Brain microvascular endothelial cell (primary cell): ENCODE measurements around the gene NRXN2.

Experiments used
- DNase-seq: peaks from one replicate; pipeline ENCODE4 v3.0.0-alpha.2; 2020
- H3K27ac ChIP-seq: fragments of 250-450 bp; sonication (Bioruptor Pico); 2 replicates; pipeline ENCODE4 v1.5.1; 2020; ENCODE audit warnings: mild to moderate bottlenecking, moderate library complexity
- H3K27me3 ChIP-seq: fragments of 250-450 bp; sonication (Bioruptor Pico); replicated peaks from 2 replicates; pipeline ENCODE4 v1.5.1; 2020; ENCODE audit warnings: mild to moderate bottlenecking
- H3K36me3 ChIP-seq: fragments of 250-450 bp; sonication (Bioruptor Pico); replicated peaks from 2 replicates; pipeline ENCODE4 v1.5.1; 2020; ENCODE audit warnings: mild to moderate bottlenecking
- H3K4me3 ChIP-seq: 2 replicates; pipeline ENCODE4 v1.5.1; 2011; ENCODE audit warnings: low read depth, mild to moderate bottlenecking, control low read depth, low read length, moderate library complexity
- CTCF ChIP-seq: IDR thresholded peaks from 2 replicates; pipeline ENCODE4 v1.5.1; 2011; ENCODE audit warnings: low read depth, mild to moderate bottlenecking, moderate library complexity, low read length, control low read depth, inconsistent platforms; ENCODE audit errors: missing control alignments
- in situ Hi-C: cut with HindIII; loops from 2 replicates; pipeline ENCODE4 v1.10.0; 2017; ENCODE audit warnings: low sequenced_read_pairs, low pct_ligation_motif_present

NRXN2 gene

DNA sequence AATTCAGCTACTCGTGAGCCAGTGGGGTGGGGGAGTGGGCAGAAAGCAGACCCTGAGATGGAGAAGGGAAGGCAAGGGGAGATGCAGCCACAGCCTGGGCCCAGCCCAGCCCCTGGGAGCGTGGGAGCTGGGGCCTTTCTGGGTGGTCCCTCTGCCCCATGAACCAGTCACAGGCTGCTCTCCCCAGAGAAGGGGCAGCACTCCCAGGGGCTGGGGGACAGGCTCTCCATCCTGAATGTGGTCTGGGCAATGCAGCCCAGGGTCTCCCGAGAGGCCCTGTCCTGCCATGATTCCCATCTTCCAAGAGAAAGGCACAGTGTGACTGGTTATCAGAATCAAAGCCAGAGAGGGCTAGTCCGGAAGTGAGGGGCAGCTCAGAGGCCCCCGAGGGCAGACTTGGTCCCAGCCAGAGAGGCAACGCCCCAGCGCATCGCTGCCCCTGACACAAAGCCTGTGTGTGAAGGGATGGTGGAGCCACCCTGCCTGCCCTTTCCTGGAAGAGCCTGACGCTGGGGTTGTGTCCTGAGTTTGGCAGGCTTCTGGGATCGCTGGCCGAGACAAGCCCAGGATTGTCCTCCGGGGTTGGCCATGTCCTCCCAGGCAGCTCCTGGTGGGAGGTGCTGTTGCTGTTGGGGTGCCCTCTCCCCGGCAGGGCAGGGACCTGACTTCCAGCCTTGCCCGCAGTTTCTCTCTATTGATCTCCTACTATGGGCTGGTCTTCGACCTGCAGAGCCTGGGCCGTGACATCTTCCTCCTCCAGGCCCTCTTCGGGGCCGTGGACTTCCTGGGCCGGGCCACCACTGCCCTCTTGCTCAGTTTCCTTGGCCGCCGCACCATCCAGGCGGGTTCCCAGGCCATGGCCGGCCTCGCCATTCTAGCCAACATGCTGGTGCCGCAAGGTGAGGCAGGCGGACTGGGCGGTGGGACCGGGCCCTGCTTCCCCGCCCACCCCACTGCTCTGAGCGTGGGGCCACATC, 155.8 kb downstream of the NRXN2 start:
- Histone ChIP-seq H3K4me3 (no peak overlapping the region), H3K36me3 (no peaks in the 10 kb centered on the region), H3K27ac (no peak overlapping the region), H3K27me3 (no peaks in the 10 kb centered on the region)
- TF ChIP-seq CTCF = no peak
- in situ Hi-C loops = no loop called here
- no peak for DNase-seq

GRCh38 chr11:64566042-64566914, 156.7 kb downstream of the NRXN2 start:
- Histone ChIP-seq H3K4me3 (no peak overlapping the region), H3K36me3 (no peaks in the 10 kb centered on the region), H3K27ac (no peak overlapping the region), H3K27me3 (no peaks in the 10 kb centered on the region)
- no peak for TF ChIP-seq CTCF
- peak; percentile 72 for DNase-seq
- in situ Hi-C loops = no loop called here

- no peak for TF ChIP-seq CTCF
- in situ Hi-C loops = no loop called here
- no peaks in the 10 kb centered on the region for H3K36me3 ChIP-seq
- no peak for DNase-seq
- no peaks in the 10 kb centered on the region for H3K27me3 ChIP-seq
- no peak overlapping the region for H3K4me3 ChIP-seq
- no peak overlapping the region for H3K27ac ChIP-seq
Observed at GRCh38 chr11:64564947-64565889, 157.8 kb downstream of the NRXN2 start.

DNA sequence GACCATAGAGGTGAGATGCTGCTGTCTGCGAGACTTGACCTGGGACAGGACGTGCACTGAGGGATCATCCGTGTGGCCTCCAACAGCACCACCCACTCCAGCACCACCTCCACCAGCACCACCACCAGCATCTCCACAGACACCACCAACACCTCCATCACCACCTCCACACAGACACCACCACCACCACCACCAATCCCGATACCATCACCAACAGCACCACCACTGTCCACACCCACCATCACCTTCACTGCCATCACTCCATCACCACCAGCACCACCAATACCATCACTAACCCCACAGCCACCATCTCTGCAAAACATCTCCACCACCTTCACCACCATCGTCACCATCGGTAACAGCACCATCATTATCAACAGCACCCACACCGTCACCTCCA, 158.6 kb downstream of the NRXN2 start:
- DNase-seq = no peak
- no peak overlapping the region for H3K27ac ChIP-seq
- no peaks in the 10 kb centered on the region for H3K27me3 ChIP-seq
- in situ Hi-C loops = no loop called here
- TF ChIP-seq CTCF = no peak
- H3K36me3 ChIP-seq = no peaks in the 10 kb centered on the region
- H3K4me3 ChIP-seq = no peak overlapping the region

DNA sequence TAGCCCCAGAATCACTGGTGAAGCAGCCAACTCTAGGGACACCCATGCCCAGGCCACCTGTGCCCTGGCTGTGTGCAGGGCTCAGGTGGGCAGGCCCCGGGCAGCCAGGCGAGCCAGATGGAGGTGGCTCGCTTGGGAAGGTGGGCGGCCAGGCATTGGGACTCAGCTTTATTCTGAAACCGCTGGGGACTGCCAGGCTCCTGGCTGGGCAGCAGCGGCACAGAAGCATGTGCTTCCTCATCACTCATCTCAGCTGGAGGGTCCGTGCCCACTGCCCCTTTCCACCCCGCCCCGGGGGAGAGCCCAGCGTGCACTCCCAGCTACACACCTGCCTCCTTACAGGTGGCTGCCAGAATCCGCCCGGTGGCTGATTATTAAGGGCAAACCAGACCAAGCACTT, 159.0 kb downstream of the NRXN2 start:
- Histone ChIP-seq H3K4me3 (no peak overlapping the region), H3K27me3 (no peaks in the 10 kb centered on the region), H3K36me3 (no peaks in the 10 kb centered on the region), H3K27ac (no peak overlapping the region)
- DNase-seq = no peak
- no peak for TF ChIP-seq CTCF
- in situ Hi-C loops = no loop called here
